HG03575 (cell line): ENCODE data around the gene CA5A.

ENCODE experiments used
- ATAC-seq: cut with Tn5 transposase; IDR thresholded peaks from one replicate; pipeline ENCODE4 v1.9.1; 2021; ENCODE audit not compliant: unreplicated experiment, insufficient number of reproducible peaks, low FRiP score; ENCODE audit errors: extremely low read depth

The CA5A gene

DNA sequence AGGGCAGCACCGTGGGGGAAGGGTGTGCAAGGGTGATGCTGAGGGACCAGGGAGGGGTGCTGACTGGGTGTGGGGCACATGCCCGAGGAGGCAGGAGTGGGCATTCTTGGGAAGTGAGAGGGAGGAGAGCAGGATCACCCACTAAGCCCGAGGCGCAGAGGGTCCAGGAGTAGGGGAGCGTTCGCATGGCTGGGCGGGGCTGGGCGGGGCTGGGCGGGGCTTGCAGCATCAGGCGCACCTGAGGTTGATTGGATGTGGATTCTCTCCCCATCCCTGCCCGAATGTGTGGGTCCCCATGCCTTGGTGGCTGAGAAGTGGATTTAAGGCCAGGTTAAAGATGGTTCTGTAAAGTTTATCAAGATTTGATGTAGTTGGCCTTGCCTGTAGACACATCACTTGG is 29.1 kb upstream of the CA5A start:
- no peak for ATAC-seq

- ATAC-seq: no peak
Observed at GRCh38 chr16:87964049-87964659, 27.8 kb upstream of the CA5A start.

GRCh38 chr16:87963400-87963799 is 27.1 kb upstream of the CA5A start:
- no peak for ATAC-seq

GRCh38 chr16:87961623-87962022 is 25.3 kb upstream of the CA5A start:
- no peak for ATAC-seq

DNA sequence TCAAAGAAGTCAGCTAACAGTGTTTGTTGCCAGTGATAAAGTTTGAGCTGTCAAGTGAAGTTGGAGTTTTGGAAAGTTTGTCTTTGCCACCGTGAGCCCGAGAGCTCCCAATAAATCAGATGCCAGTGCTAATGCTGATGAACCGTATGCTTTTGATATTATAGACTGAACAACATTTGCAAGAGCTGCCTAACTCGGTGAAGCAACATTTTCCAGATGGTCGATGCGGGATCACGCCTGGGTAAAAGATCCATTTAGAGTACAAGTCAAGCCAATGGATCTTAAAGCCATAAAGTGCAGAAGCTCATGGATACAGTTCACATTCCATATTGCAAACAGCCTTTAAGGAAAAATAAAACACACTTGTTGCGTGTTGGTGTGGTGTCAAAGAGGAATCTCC is 24.5 kb upstream of the CA5A start:
- ATAC-seq: no peak

GRCh38 chr16:87960296-87960695 is 24.0 kb upstream of the CA5A start:
- no peak for ATAC-seq

DNA sequence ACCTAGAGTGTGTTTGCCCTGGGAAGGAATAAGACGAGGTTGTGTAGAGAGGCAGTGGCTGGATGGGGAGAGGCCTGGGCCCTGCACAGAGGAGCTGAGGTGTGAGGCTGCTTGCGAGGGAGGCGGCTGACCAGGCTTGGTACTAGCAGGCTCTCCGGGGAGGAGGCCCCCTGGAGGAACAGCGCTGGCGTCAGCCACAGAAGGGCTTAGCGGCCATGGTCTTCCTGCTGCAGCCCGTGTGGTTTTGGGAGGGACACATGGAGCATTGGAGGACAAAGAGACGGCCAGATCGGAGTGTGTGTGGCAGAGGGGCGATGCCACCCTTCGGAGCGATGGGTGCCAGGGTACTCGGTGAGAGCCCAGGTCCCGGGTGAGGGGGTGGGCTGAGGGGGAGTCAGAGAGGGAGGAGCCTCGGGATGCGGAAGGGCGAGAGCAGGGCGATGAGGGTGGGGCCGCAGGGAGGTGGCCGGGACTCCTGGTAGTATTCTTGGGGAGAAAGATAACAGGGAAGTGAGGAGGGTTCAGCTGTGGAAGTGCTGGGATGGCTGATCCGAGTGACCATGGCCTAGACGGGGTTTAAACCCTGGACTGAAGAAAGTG is 23.2 kb upstream of the CA5A start:
- ATAC-seq: no peak

DNA sequence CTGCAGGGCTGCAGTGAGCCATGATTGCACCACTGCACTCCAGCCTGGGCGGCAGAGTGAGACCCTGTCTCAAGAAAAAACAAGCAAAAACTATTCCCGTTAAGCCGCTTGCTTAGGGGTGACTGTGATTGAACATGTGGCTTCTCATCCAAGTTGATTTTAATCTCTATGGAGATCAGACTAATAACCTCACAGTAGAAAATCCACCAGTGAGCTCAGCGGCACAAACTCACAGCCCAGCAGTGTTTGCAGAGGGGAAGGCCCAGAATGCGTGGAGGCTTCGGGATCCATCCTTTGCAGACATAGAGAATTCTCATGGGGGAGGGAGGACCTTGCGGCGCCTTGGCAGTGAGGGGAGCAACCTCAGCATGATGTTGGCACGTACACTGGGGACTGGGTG is 22.3 kb upstream of the CA5A start:
- ATAC-seq: no peak

DNA sequence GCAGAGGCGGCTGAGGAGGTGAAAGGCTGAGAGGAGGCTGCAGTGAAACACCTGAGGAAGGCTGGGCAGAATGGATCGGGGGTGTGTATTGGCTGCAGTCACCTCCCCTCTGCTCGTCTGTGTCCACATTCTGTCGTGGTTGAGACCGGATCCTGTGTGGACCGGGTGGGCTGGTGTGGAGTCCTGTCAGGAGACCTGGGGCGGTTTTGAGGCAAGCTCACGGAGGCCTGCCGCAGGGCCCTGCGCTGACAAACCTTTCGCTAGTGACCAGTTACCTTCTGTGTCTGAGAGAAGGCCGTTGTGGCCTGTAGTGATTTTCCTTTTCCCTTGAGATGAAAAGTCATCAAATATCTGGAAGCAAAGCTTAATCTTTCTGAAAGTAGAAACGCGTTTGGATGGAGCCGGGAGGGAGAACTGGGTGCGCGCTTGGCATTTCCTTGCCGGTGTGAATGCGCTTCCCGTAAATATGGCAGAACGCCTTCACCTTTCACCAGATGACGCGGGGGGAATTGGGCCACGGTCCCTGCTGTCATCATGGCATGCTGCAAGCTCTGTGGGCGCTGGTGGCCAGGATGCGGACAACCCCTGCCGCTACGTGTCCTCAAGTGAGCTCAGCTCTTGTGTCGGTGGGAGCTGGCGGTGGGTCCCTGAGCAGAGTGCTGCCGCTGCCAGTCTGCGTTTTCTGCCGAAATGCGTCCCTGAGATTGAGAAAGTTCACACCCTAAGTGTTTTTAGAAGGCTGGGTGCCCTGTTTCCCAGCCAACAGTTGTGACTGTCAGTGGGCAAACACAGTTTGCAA is 21.2 kb upstream of the CA5A start:
- ATAC-seq: no peak

GRCh38 chr16:87956365-87957231 is 20.3 kb upstream of the CA5A start:
- no peak for ATAC-seq

DNA sequence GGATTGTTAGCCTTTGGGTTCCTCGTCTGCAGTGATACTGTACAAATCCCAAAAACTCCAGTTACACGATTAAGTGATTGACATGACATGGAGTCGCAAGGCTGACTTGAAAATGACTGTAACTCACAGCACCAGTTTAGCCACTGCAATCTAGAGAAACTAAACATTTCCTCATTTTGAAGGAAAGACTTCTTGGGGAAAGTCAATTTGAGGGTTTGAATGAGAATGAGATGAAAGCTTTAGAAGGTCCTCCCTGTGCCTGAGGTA is 19.7 kb upstream of the CA5A start:
- ATAC-seq: no peak

DNA sequence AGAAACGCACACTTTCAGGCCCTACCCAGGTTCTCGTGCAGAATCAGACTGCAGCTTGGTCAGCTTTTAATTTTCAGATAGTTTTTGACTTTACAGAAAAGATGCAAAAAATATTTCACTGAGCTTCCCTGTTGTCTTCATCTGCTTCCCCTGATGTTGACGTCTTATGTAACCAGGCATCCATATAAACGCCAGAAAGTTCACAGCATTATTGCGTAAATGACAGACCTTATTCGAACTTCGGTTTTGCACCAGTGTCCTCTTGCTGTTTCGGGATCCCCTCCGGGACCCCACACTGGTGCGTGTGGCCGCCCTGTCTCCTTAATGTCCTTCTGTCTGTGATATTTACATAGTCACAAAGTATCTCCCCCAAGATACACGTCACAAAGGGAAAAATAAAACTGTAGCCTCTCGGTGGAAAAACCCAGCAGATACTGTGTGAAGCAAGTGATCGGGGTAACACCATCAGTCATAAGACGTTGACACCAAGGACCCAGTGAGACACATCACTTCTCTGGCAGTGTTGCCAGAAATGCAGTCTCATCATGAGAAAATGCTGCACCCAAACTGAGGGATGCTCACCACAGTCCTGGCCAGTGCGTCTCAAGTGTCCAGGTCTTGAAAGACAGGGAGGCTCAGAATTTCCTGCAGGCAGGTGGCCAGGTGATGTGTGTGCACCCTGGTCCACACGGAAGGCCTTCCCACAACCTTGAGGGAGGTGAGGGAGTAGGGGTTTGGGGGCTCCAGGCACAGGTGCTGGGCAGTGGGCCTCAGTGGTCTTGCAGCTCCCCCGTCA is 19.2 kb upstream of the CA5A start:
- ATAC-seq: no peak

- no peak for ATAC-seq
Observed at GRCh38 chr16:87954826-87955225, 18.5 kb upstream of the CA5A start.

GRCh38 chr16:87954361-87954760 is 18.0 kb upstream of the CA5A start:
- no peak for ATAC-seq

GRCh38 chr16:87953308-87954215 is 17.2 kb upstream of the CA5A start:
- no peak for ATAC-seq

DNA sequence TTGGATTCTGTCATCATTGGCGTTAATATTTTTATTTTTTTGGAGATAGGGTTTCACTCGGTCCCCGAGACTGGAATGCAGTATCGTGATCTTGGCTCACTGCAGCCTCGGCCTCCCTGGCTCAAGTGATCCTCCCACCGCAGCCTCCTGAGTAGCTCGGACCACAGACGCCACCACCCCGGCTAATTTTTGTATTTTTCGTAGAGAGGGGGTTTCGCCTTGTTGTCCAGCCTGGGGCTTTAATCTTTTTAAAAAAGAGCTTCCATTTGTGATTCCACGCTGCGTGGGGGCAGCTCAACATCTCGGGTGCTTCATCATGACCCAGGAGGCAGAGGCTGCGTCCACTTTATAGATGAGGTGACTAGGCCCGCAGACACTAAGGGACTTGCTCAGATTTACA is 16.4 kb upstream of the CA5A start:
- ATAC-seq: no peak

DNA sequence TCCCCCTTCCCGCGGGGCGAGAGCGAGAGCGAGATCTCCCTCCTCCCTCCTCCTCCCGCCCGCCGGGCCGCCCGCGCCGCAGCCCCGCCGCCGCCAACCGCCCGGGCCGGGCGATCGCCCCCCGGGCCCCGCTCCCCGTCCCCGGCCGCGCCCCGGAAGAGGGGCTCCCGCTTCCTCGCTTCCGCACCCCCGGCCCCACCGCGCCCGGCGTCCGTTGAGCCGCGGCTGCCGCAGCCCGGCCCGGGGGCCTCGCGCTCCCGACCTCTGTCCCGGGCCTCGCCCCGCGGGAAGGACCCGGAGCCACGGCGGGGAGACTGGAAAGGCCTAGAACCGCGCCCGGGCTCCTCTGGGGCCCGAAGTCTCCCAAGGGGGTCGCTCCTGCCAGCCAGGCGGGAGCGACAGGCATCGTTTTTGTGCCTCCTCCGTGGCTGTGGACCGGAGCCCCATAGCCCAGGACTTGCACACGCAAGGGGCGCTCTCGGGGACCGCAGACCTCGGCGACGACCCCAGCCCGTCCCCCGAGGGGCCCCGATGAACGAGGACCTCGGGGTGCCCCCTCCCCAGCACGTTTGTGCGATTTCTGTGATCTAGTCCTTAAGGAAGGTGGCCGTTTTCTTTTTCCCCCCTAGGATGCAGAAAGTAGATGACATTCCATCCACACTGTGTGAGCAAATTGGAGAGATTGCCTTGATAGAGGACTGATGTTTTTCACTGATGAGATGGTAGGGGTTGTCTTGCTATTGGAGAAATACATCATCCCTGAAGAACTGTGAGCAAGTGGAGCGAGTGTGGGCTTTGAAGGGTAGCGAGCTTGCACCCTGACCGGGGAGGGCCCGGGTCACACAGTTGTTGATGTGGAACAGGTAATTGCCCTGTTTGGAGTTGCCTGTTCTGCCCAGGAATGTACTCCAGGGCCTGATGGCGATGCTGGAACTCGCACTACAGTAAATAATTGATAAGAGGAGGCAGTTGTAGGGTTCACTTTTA is 15.5 kb upstream of the CA5A start:
- ATAC-seq: no peak
